Measurements from ENCODE around the gene RYR2.
A peak's percentile ranks its signal among the peaks of the same experiment; 100 is the strongest.

The RYR2 gene

GRCh38 chr1:237032029-237032428, 10.0 kb upstream of the RYR2 start:
- peak; percentile 6 for DNase-seq (ENCODE audit: low read depth)

GRCh38 chr1:237033061-237033460, 8.9 kb upstream of the RYR2 start:
- DNase-seq (ENCODE audit: low read depth) = no peak

- DNase-seq (ENCODE audit: low read depth) = no peak
Measured at GRCh38 chr1:237033804-237034203, 8.2 kb upstream of the RYR2 start.

GRCh38 chr1:237035759-237036158, 6.2 kb upstream of the RYR2 start:
- DNase-seq (ENCODE audit: low read depth) = no peak

GRCh38 chr1:237038211-237038610, 3.8 kb upstream of the RYR2 start:
- no peak for DNase-seq (ENCODE audit: low read depth)

GRCh38 chr1:237040823-237041222, 1.2 kb upstream of the RYR2 start:
- no peak for DNase-seq (ENCODE audit: low read depth)

GRCh38 chr1:237041461-237041794, 556 bp upstream of the RYR2 start:
- no peak for DNase-seq (ENCODE audit: low read depth)

GRCh38 chr1:237042526-237042891, 525 bp downstream of the RYR2 start:
- DNase-seq (ENCODE audit: low read depth) = no peak

- no peak for DNase-seq (ENCODE audit: low read depth)
Measured at GRCh38 chr1:237042892-237043576, 1.1 kb downstream of the RYR2 start.

GRCh38 chr1:237043846-237044636, 2.1 kb downstream of the RYR2 start:
- no peak for DNase-seq (ENCODE audit: low read depth)

GRCh38 chr1:237045278-237046016, 3.5 kb downstream of the RYR2 start:
- DNase-seq (ENCODE audit: low read depth) = no peak

- DNase-seq (ENCODE audit: low read depth) = no peak
Measured at GRCh38 chr1:237048803-237049202, 6.8 kb downstream of the RYR2 start.

GRCh38 chr1:237050185-237050584, 8.2 kb downstream of the RYR2 start:
- no peak for DNase-seq (ENCODE audit: low read depth)

GRCh38 chr1:237050915-237051314, 8.9 kb downstream of the RYR2 start:
- DNase-seq (ENCODE audit: low read depth) = no peak

- no peak for DNase-seq (ENCODE audit: low read depth)
Measured at GRCh38 chr1:237054313-237054712, 12.3 kb downstream of the RYR2 start.

GRCh38 chr1:237058470-237058869, 16.5 kb downstream of the RYR2 start:
- no peak for DNase-seq (ENCODE audit: low read depth)

- DNase-seq (ENCODE audit: low read depth) = no peak
Measured at GRCh38 chr1:237059244-237059643, 17.3 kb downstream of the RYR2 start.

- no peak for DNase-seq (ENCODE audit: low read depth)
Measured at GRCh38 chr1:237062976-237063375, 21.0 kb downstream of the RYR2 start.

GRCh38 chr1:237065903-237066302, 23.9 kb downstream of the RYR2 start:
- no peak for DNase-seq (ENCODE audit: low read depth)

- DNase-seq (ENCODE audit: low read depth) = no peak
Measured at GRCh38 chr1:237070519-237070918, 28.5 kb downstream of the RYR2 start.

- DNase-seq (ENCODE audit: low read depth) = no peak
Measured at GRCh38 chr1:237071641-237072420, 29.8 kb downstream of the RYR2 start.

- no peak for DNase-seq (ENCODE audit: low read depth)
Measured at GRCh38 chr1:237074371-237075117, 32.6 kb downstream of the RYR2 start.
